HL-60 (cell line): ENCODE data around the gene TSHZ2.

Experiments
- DNase-seq, 2 experiments: peaks; one replicate each; pipeline ENCODE4 v3.0.0-alpha.2; 2010 to 2020; ENCODE audit warnings: low read depth in 1 of 2, low spot score in 1 of 2
- H3K27ac ChIP-seq: fragments of 250-450 bp; sonication (Bioruptor Pico); replicated peaks from 2 replicates; pipeline ENCODE4 v1.5.1; 2020; ENCODE audit warnings: mild to moderate bottlenecking, moderate library complexity
- H3K27me3 ChIP-seq: fragments of 250-450 bp; sonication (Bioruptor Pico); 2 replicates; pipeline ENCODE4 v1.5.1; 2021; ENCODE audit warnings: mild to moderate bottlenecking, moderate library complexity; ENCODE audit not compliant: insufficient read depth, poor library complexity, severe bottlenecking
- H3K4me3 ChIP-seq: replicated peaks from 2 replicates; pipeline ENCODE4 v1.5.1; 2011; ENCODE audit warnings: mild to moderate bottlenecking, control low read depth, low read length; ENCODE audit not compliant: insufficient read depth
- CTCF ChIP-seq: IDR thresholded peaks from one replicate; pipeline ENCODE4 v1.5.1; 2011; ENCODE audit warnings: low read length, control low read depth, inconsistent platforms; ENCODE audit not compliant: insufficient read depth
- GABPA ChIP-seq: IDR thresholded peaks from 2 replicates; pipeline ENCODE4 v1.6.1; 2012; ENCODE audit warnings: low read depth
- POLR2AphosphoS5 ChIP-seq: IDR thresholded peaks from 2 replicates; pipeline ENCODE4 v1.6.1; 2012; ENCODE audit warnings: low read depth
- REST ChIP-seq: IDR thresholded peaks from 2 replicates; pipeline ENCODE4 v1.6.1; 2012; ENCODE audit warnings: low read depth; ENCODE audit not compliant: insufficient replicate concordance
- SPI1 ChIP-seq: IDR thresholded peaks from 2 replicates; pipeline ENCODE4 v1.6.1; 2012; ENCODE audit warnings: low read depth, mild to moderate bottlenecking, borderline replicate concordance

Gene TSHZ2

DNA sequence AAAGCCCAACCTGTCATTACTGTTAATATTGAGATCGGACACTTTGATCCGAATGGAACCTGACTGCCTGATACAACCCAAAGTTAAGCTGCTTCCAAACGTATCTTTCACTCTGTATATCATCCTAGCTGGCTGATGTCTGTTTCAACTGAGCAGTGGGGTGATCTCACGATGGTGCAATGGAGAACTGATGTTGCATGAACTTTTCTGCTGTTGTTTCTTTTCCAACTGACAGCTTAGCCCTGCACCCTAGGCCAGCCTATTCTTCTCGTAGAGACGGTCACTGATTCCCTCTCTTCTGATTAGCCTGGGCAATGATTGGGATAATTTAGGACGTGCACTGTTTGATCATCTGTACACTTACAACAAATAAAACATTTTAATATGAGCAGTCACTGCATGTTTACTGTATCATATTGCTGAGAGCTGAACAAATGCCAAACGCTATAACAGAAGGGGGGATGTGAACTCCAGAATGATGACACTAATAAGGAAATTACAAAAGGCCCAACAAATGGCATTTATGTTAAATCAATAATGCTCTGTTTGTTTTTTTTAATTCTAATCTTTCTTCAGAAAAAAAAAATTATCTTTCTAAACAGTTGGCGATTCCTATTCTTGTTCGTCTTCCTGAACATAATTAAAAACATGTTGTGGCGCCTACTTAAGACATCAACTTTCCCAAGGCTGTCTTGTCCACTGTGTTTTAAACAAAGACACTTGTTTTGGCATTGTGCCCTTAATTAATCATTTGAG is 436.7 kb downstream of the TSHZ2 start:
- TF ChIP-seq REST (no peak), POLR2AphosphoS5 (no peak), GABPA (no peak), CTCF (no peak), SPI1 (no peak)
- Histone ChIP-seq H3K27ac (peak overlapping the region; percentile 86), H3K4me3 (no peak overlapping the region), H3K27me3 (no peaks in the 10 kb centered on the region)
- peak; percentile 11 to 71 for DNase-seq

DNA sequence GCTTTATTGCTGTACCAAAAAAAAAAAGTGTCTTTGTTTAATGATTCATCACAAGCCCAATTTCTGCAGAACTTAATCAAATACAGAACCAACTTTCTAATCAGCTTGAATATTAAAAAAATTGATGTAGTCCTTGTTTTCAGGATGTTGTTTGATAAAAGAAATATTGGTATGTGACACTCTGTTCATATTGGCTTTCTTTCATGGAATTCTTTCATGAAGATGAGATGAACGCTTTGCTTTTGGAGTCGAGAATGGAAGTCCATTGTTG is 437.2 kb downstream of the TSHZ2 start:
- Histone ChIP-seq H3K27ac (peak overlapping the region; percentile 86), H3K4me3 (no peak overlapping the region), H3K27me3 (no peaks in the 10 kb centered on the region)
- TF ChIP-seq SPI1 = no peak
- no peak for TF ChIP-seq CTCF
- no peak for TF ChIP-seq POLR2AphosphoS5
- no peak for DNase-seq

- no peaks in the 10 kb centered on the region for H3K27me3 ChIP-seq
- no peak for TF ChIP-seq GABPA
- no peak for TF ChIP-seq REST
- peak; percentile 59 for TF ChIP-seq SPI1
- TF ChIP-seq CTCF = no peak
- no peak for TF ChIP-seq POLR2AphosphoS5
- no peak overlapping the region for H3K4me3 ChIP-seq
- H3K27ac ChIP-seq = no peak overlapping the region
- DNase-seq = peak in 1 of 2 experiments; percentile 3
Measured at GRCh38 chr20:53411129-53411528, 439.0 kb downstream of the TSHZ2 start.

- no peak for DNase-seq
- TF ChIP-seq GABPA = no peak
- TF ChIP-seq REST = no peak
- TF ChIP-seq POLR2AphosphoS5 = no peak
- TF ChIP-seq SPI1 = no peak
- no peak for TF ChIP-seq CTCF
- Histone ChIP-seq H3K27me3 (no peaks in the 10 kb centered on the region), H3K27ac (no peak overlapping the region), H3K4me3 (no peak overlapping the region)
Measured at GRCh38 chr20:53411891-53412290, 439.7 kb downstream of the TSHZ2 start.
